Astrocyte of the spinal cord (primary cell): ENCODE data around the gene MAGI1.

ENCODE experiments used
- DNase-seq: peaks from one replicate; pipeline ENCODE4 v3.0.0; 2011; ENCODE audit warnings: low read depth, low spot score
- H3K4me3 ChIP-seq: 2 replicates; pipeline ENCODE4 v1.5.1; 2011; ENCODE audit warnings: low read depth, mild to moderate bottlenecking, low read length, moderate library complexity
- in situ Hi-C: cut with HindIII; loops from 2 replicates; pipeline ENCODE4 v1.10.0; 2017; ENCODE audit warnings: low sequenced_read_pairs
- TF ChIP-seq, protein P1 (sequence below): IDR thresholded peaks from 2 replicates; pipeline ENCODE4 v1.5.1; 2012; ENCODE audit warnings: low read depth, mild to moderate bottlenecking, low read length, inconsistent platforms

The MAGI1 gene

DNA sequence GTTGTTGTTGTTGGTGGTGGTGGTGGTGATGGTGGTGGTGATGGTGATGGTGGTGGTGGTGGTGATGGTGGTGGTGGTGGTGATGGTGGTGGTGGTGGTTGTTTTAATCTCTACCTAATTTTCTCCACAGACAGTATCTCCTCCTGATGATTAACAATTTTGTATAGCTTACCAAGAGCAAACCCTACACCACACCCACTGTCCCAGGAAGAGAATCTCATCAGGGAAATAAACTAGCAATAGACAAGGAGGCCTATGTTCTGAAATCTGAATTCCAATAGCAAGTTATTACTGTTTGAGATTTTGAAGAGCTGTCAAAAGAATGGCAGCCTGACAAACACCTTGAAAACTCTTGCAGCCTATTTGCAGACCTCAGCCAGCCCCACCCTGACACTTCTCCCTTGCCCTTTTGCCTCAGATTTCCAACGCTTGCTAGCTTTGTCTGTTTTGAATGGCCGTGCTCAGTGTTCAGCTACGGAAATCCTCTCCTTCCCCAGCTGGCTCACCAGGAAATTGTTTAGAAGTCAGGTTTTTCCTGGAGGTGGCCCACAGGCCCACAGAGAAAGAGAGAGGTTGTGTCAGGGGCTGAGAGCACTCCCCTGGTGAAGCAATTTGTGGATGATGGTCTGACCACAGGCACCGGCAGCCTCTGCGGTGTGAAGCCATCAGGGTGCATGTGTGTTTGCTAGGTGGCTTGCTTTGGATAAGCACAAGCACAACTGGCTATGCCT is 101.6 kb downstream of the MAGI1 start:
- H3K4me3 ChIP-seq = no peak overlapping the region
- DNase-seq = no peak
- in situ Hi-C loops = no loop called here
- TF ChIP-seq, protein P1, sequence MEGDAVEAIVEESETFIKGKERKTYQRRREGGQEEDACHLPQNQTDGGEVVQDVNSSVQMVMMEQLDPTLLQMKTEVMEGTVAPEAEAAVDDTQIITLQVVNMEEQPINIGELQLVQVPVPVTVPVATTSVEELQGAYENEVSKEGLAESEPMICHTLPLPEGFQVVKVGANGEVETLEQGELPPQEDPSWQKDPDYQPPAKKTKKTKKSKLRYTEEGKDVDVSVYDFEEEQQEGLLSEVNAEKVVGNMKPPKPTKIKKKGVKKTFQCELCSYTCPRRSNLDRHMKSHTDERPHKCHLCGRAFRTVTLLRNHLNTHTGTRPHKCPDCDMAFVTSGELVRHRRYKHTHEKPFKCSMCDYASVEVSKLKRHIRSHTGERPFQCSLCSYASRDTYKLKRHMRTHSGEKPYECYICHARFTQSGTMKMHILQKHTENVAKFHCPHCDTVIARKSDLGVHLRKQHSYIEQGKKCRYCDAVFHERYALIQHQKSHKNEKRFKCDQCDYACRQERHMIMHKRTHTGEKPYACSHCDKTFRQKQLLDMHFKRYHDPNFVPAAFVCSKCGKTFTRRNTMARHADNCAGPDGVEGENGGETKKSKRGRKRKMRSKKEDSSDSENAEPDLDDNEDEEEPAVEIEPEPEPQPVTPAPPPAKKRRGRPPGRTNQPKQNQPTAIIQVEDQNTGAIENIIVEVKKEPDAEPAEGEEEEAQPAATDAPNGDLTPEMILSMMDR = no peak

DNA sequence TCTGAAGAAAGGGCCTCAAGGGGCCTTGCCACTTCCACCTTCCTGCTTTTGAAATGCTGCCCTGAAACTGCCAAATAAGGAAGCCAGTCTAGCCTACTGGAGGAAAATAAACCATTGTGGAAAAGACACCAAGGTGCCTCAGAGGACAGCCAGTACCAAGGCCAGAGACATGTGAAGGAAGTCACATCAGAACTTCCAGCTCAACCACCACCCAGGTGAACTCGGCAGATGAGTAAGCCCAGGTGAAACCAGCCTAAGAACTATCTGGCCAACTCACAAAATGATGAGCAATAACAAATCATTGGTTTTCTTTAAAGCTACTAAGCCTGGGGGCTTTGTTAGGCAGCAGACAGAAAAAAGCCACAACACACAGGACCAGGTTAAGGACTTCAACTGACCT is 103.0 kb downstream of the MAGI1 start:
- no peak overlapping the region for H3K4me3 ChIP-seq
- no peak for DNase-seq
- TF ChIP-seq, protein P1 = no peak
- in situ Hi-C loops = no loop called here

DNA sequence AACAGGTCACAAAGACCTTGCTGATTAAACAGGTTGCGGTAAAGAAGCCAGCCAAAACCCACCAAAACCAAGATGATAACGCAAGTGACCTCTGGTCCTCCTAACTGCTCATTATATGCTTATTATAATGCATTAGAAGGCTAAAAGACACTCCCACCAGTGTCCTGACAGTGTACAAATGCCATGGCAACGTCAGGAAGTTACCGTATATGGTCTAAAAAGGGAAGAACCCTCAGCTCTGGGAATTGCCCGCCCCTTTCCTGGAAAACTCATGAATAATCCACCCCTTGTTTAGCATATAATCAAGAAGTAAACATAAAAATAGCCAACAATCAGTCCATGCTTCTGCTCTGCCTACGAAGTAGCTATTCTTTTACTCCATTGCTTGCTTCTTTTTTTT is 108.1 kb downstream of the MAGI1 start:
- no peak overlapping the region for H3K4me3 ChIP-seq
- in situ Hi-C loops = no loop called here
- TF ChIP-seq, protein P1 = no peak
- no peak for DNase-seq

DNA sequence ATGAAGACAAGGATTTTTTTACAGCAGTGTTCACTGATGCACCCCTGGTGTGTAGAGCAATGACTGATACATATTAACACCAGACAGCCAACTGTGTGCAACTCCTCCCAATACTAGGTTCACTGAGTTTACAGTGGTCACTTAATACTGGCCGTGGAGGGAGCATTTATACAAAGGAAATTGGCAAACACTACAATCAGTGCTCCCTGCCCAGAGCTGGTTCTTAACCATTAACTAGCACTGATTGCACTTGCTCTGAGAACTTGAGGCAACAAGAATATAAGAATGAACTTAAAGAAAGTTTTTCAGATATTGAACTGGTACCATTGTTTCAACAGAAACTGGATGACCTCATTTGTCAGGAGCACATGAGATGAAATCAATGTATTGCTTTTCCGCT is 110.6 kb downstream of the MAGI1 start:
- in situ Hi-C loops = no loop called here

DNA sequence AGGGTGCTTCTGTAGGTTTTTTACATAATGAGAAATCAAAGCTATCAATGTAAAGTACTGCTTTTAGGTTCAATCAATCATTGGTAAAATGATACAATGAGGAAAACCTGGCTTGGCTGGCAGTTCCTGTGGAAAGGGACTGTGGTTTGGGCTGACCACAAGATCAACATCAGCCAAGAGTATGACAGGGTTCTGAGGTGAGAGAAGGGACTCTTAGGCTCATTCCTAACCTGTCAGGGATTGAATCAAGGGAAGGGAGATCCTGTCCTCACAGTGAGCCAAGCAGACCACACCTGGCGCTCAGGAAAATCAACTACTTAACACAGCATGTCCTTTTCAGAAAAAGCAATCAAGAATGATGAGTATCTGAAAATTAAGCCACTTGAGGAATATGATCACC is 111.1 kb downstream of the MAGI1 start:
- no peak overlapping the region for H3K4me3 ChIP-seq
- peak; percentile 40 for DNase-seq
- TF ChIP-seq, protein P1 = no peak
- in situ Hi-C loops = no loop called here

More for the DNA sequence above, 110.6 kb downstream of the MAGI1 start:
- no peak overlapping the region for H3K4me3 ChIP-seq
- DNase-seq = no peak
- TF ChIP-seq, protein P1 = no peak

DNA sequence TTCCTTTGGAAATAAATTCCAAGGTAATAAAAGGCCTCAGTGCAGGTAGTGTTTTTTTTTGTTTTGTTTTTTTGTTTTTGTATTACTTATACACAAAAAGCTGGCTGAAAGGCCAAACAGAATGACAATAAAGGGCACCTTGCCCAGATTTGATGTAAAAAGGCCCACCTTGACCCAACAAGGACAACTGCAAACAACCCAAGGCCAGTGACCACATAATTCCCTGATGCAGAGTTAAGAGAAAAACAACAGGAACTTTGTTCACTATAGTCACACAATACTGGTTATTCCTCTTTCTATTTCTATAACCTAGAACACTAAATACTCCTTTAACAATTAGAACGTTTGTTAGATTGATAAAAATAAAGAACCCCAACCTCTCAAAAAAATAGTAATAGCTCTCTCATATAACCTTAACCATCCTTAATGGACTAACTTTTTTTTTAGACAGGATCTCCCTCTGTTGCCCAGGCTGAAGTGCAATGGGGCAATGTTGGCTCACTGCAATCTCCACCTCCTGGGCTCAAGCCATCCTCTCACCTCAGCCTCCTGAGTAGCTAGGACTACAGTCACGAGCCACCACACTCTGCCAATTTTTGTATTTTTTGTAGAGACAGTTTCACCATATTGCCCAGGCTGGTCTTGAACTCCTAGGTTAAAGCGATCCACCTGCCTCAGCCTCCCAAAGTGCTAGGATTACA is 113.3 kb downstream of the MAGI1 start:
- H3K4me3 ChIP-seq = no peak overlapping the region
- TF ChIP-seq, protein P1 = no peak
- in situ Hi-C loops = no loop called here
- no peak for DNase-seq
